ENCODE data around the gene FRMD4A.

DNA sequence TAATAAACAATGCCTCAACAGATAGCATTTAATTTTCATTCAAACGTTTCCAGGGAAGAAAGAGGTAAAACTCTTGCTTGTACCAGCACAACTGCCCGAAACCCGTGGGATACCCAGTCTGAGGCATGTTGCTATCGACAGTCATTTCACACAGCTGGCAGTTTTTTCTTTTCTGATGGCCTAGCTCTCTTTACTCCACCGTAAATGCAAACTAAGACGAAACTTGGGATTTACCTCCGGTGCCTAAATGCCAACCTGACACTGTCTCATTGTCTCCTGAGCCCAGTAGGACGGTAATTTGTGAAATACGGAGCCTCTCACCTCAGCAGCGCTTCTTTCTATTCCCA lies 600.4 kb downstream of the FRMD4A start:
- TF ChIP-seq EZH2phosphoT487 (IDR thresholded peaks at IDR 0.05; ENCODE audit: insufficient read depth, low read depth) (no peak), EZH2 (IDR thresholded peaks at IDR 0.05; ENCODE audit: insufficient read depth, poor library complexity, severe bottlenecking) (no peak)
